Inflammatory macrophage treated with lipopolysaccharide for 1 hour (primary cell): ENCODE measurements around the gene GPR84.

Experiments
- DNase-seq, 2 donors: peaks; one replicate each; pipeline ENCODE4 v3.0.0-alpha.2; 2020 to 2022

Gene GPR84

GRCh38 chr12:54321363-54321762 is 42.9 kb downstream of the GPR84 start:
- no peak for DNase-seq
